Loucy (cell line): Measurements from ENCODE around the gene CRADD.

Experiments used
- CTCF ChIP-seq: fragments of 200-600 bp; sonication (generic); conservative IDR thresholded peaks from 2 replicates; pipeline ENCODE4 v1.5.1; 2014; ENCODE audit warnings: mild to moderate bottlenecking, antibody characterized with exemption, low read length
- EZH2phosphoT487 ChIP-seq: fragments of 200-600 bp; IDR thresholded peaks from 2 replicates; pipeline ENCODE4 v1.6.1; 2018; ENCODE audit warnings: antibody characterized with exemption, mild to moderate bottlenecking, moderate library complexity, borderline replicate concordance

GRCh38 chr12:93875157-93875556, 198.0 kb downstream of the CRADD start:
- no peak for TF ChIP-seq CTCF
- no peak for TF ChIP-seq EZH2phosphoT487
